Measurements from ENCODE around the gene MPPED1. TPM values are rescaled to one million over a fixed set of nuclear protein-coding genes. Genes with fewer than 3 reads are reported as not detected.

Gene MPPED1
- total RNA-seq, 2 experiments from 2014 or later, result not detected

- Mint-ChIP-seq H3K4me1 (no peaks in the 10 kb centered on the region), H3K27ac (no peak overlapping the region), H3K36me3 (ENCODE audit: low read depth) (no peaks in the 10 kb centered on the region), H3K9me3 (ENCODE audit: low read depth) (no peaks in the 10 kb centered on the region), H3K4me3 (no peak overlapping the region), H3K27me3 (peaks cover 6% of the 10 kb centered on the region)
- POLR2A ChIA-PET, result no interaction called here
- DNase-seq, result no peak
- ATAC-seq, result no peak
- intact Hi-C loops (cut with DNase I, micrococcal nuclease), result no loop called here
- CTCF ChIA-PET, result no interaction called here
Observed at GRCh38 chr22:43529461-43529860, 117.6 kb downstream of the MPPED1 start.

GRCh38 chr22:43529934-43530333, 118.1 kb downstream of the MPPED1 start:
- intact Hi-C loops (cut with DNase I, micrococcal nuclease), result no loop called here

GRCh38 chr22:43530349-43531201, 118.8 kb downstream of the MPPED1 start:
- no peaks in the 10 kb centered on the region for H3K4me1 Mint-ChIP-seq
- peaks cover 2% of the 10 kb centered on the region for H3K27me3 Mint-ChIP-seq
- ChIA-PET POLR2A (no interaction called here), CTCF (no interaction called here)
- no peak overlapping the region for H3K4me3 Mint-ChIP-seq
- no peak for ATAC-seq
- intact Hi-C loops (cut with DNase I, micrococcal nuclease), result no loop called here
- H3K27ac Mint-ChIP-seq, result no peak overlapping the region
- no peak for DNase-seq
- no peaks in the 10 kb centered on the region for H3K36me3 Mint-ChIP-seq (ENCODE audit: low read depth)
- H3K9me3 Mint-ChIP-seq (ENCODE audit: low read depth), result no peaks in the 10 kb centered on the region

More at GRCh38 chr22:43529934-43530333, 118.1 kb downstream of the MPPED1 start:
- Mint-ChIP-seq H3K36me3 (ENCODE audit: low read depth) (no peaks in the 10 kb centered on the region), H3K27me3 (peaks cover 5% of the 10 kb centered on the region), H3K4me3 (no peak overlapping the region), H3K27ac (no peak overlapping the region), H3K9me3 (ENCODE audit: low read depth) (no peaks in the 10 kb centered on the region), H3K4me1 (no peaks in the 10 kb centered on the region)
- ChIA-PET CTCF (no interaction called here), POLR2A (no interaction called here)
- ATAC-seq, result no peak
- no peak for DNase-seq

GRCh38 chr22:43531651-43532050, 119.8 kb downstream of the MPPED1 start:
- Mint-ChIP-seq H3K4me1 (no peaks in the 10 kb centered on the region), H3K27ac (no peak overlapping the region), H3K4me3 (no peak overlapping the region), H3K9me3 (ENCODE audit: low read depth) (no peaks in the 10 kb centered on the region), H3K27me3 (peaks cover 2% of the 10 kb centered on the region), H3K36me3 (ENCODE audit: low read depth) (no peaks in the 10 kb centered on the region)
- no peak for ATAC-seq
- ChIA-PET POLR2A (interaction anchor here (0.6 to 0.7 kb wide), 2 partner anchors 9 to 39 kb away, joined by 3 to 6 read pairs; no protein-coding TSS in a partner anchor), CTCF (no interaction called here)
- intact Hi-C loops (cut with DNase I, micrococcal nuclease), result no loop called here
- no peak for DNase-seq

- Mint-ChIP-seq H3K36me3 (ENCODE audit: low read depth) (no peaks in the 10 kb centered on the region), H3K27me3 (peaks cover 4% of the 10 kb centered on the region), H3K9me3 (ENCODE audit: low read depth) (no peaks in the 10 kb centered on the region), H3K4me1 (no peaks in the 10 kb centered on the region), H3K27ac (no peak overlapping the region), H3K4me3 (no peak overlapping the region)
- intact Hi-C loops (cut with DNase I, micrococcal nuclease), result no loop called here
- no peak for ATAC-seq
- no peak for DNase-seq
- ChIA-PET POLR2A (no interaction called here), CTCF (no interaction called here)
Observed at GRCh38 chr22:43532301-43533155, 120.7 kb downstream of the MPPED1 start.

- POLR2A ChIA-PET, result no interaction called here
Observed at GRCh38 chr22:43533156-43533530, 121.3 kb downstream of the MPPED1 start.

GRCh38 chr22:43533656-43534428, 122.0 kb downstream of the MPPED1 start:
- ATAC-seq (no peak), DNase-seq (no peak)
- intact Hi-C loops (cut with DNase I, micrococcal nuclease), result no loop called here
- Mint-ChIP-seq H3K4me3 (no peak overlapping the region), H3K27ac (no peak overlapping the region), H3K27me3 (peaks cover 8% of the 10 kb centered on the region), H3K36me3 (ENCODE audit: low read depth) (no peaks in the 10 kb centered on the region), H3K9me3 (ENCODE audit: low read depth) (no peaks in the 10 kb centered on the region), H3K4me1 (no peaks in the 10 kb centered on the region)
- ChIA-PET CTCF (interaction anchor here (0.7 kb wide), 1 partner anchor 11 kb away, joined by 3 read pairs; no protein-coding TSS in a partner anchor), POLR2A (no interaction called here)

More at GRCh38 chr22:43533156-43533530, 121.3 kb downstream of the MPPED1 start:
- no peaks in the 10 kb centered on the region for H3K9me3 Mint-ChIP-seq (ENCODE audit: low read depth)
- H3K36me3 Mint-ChIP-seq (ENCODE audit: low read depth), result no peaks in the 10 kb centered on the region
- no peaks in the 10 kb centered on the region for H3K4me1 Mint-ChIP-seq
- no peak overlapping the region for H3K27ac Mint-ChIP-seq
- ATAC-seq (no peak), DNase-seq (no peak)
- CTCF ChIA-PET, result no interaction called here
- H3K4me3 Mint-ChIP-seq, result no peak overlapping the region
- intact Hi-C loops (cut with DNase I, micrococcal nuclease), result no loop called here
- peaks cover 7% of the 10 kb centered on the region for H3K27me3 Mint-ChIP-seq

GRCh38 chr22:43534916-43535315, 123.1 kb downstream of the MPPED1 start:
- Mint-ChIP-seq H3K4me3 (no peak overlapping the region), H3K27ac (no peak overlapping the region), H3K36me3 (ENCODE audit: low read depth) (no peaks in the 10 kb centered on the region), H3K4me1 (no peaks in the 10 kb centered on the region), H3K9me3 (ENCODE audit: low read depth) (no peaks in the 10 kb centered on the region), H3K27me3 (peaks cover 5% of the 10 kb centered on the region)
- ChIA-PET POLR2A (interaction anchor here (0.7 kb wide), 1 partner anchor 101 kb away, joined by 7 read pairs; no protein-coding TSS in a partner anchor), CTCF (interaction anchor here (0.6 to 0.7 kb wide), 2 partner anchors 9 to 10 kb away, joined by 3 read pairs; no protein-coding TSS in a partner anchor)
- DNase-seq, result no peak
- intact Hi-C loops (cut with DNase I, micrococcal nuclease), result no loop called here
- no peak for ATAC-seq

GRCh38 chr22:43535336-43535735, 123.5 kb downstream of the MPPED1 start:
- Mint-ChIP-seq H3K27ac (no peak overlapping the region), H3K4me1 (no peaks in the 10 kb centered on the region), H3K4me3 (no peak overlapping the region), H3K27me3 (peaks cover 5% of the 10 kb centered on the region), H3K36me3 (ENCODE audit: low read depth) (no peaks in the 10 kb centered on the region), H3K9me3 (ENCODE audit: low read depth) (no peaks in the 10 kb centered on the region)
- CTCF ChIA-PET, result interaction anchor here (0.6 kb wide), 1 partner anchor 9 kb away, joined by 3 read pairs; no protein-coding TSS in a partner anchor
- ATAC-seq (no peak), DNase-seq (no peak)
- POLR2A ChIA-PET, result interaction anchor here (0.7 kb wide), 1 partner anchor 101 kb away, joined by 7 read pairs; no protein-coding TSS in a partner anchor
- intact Hi-C loops (cut with DNase I, micrococcal nuclease), result no loop called here

GRCh38 chr22:43535741-43536140, 123.9 kb downstream of the MPPED1 start:
- Mint-ChIP-seq H3K4me3 (no peak overlapping the region), H3K27ac (no peak overlapping the region), H3K4me1 (no peaks in the 10 kb centered on the region), H3K27me3 (peaks cover 5% of the 10 kb centered on the region), H3K9me3 (ENCODE audit: low read depth) (no peaks in the 10 kb centered on the region), H3K36me3 (ENCODE audit: low read depth) (no peaks in the 10 kb centered on the region)
- intact Hi-C loops (cut with DNase I, micrococcal nuclease), result no loop called here
- ATAC-seq, result no peak
- ChIA-PET CTCF (no interaction called here), POLR2A (no interaction called here)
- DNase-seq, result no peak

GRCh38 chr22:43537019-43537585, 125.3 kb downstream of the MPPED1 start:
- H3K9me3 Mint-ChIP-seq (ENCODE audit: low read depth), result no peaks in the 10 kb centered on the region
- no peak for ATAC-seq
- POLR2A ChIA-PET, result no interaction called here
- peak; percentile 23 for DNase-seq
- H3K27me3 Mint-ChIP-seq, result peaks cover 5% of the 10 kb centered on the region
- no peaks in the 10 kb centered on the region for H3K4me1 Mint-ChIP-seq
- intact Hi-C loops (cut with DNase I, micrococcal nuclease), result no loop called here
- H3K36me3 Mint-ChIP-seq (ENCODE audit: low read depth), result no peaks in the 10 kb centered on the region
- no peak overlapping the region for H3K27ac Mint-ChIP-seq
- H3K4me3 Mint-ChIP-seq, result no peak overlapping the region
- CTCF ChIA-PET, result no interaction called here
